K562 (cell line): ENCODE results near the gene NINL. TPM values are rescaled to one million over a fixed set of nuclear protein-coding genes. Genes with fewer than 3 reads are reported as not detected.

Experiments used
- ATAC-seq: fragments of 200-7000 bp; cut with Tn5 transposase; 3 replicates; pipeline ENCODE4 v1.9.1; 2020; ENCODE audit warnings: moderate library complexity
- BruUV-seq: library from RNA; stranded (reverse); fragments of 400-500 nt; replicated peaks from 2 replicates; lab custom pipeline; 2021; lab: Mats Ljungman, UMichigan
- CTCF ChIA-PET: fragments of 300-600 bp; formaldehyde crosslinking; extraction: SDS; loops from one replicate; lab custom pipeline; 2021; ENCODE audit warnings: low intra/inter-chr PET ratio; lab: Yijun Ruan, JAX
- POLR2A ChIA-PET: fragments of 300-600, 350-650 bp; sonication (Branson Sonifier 250); formaldehyde crosslinking; extraction: SDS; loops from one replicate; lab custom pipeline; 2021; ENCODE audit warnings: antibody characterized with exemption, inconsistent platforms; lab: Yijun Ruan, JAX
- DNase-seq, 4 experiments: peaks; one replicate each; pipeline versions ENCODE4 v3.0.0 to v3.0.0-alpha.2; 2011 to 2018; ENCODE audit warnings: low spot score in 3 of 4, mixed read lengths in 3 of 4; ENCODE audit errors: extremely low read depth in 1 of 4
- FAIRE-seq: peaks from 2 replicates; lab custom pipeline; 2011; peaks lifted over from hg19 to GRCh38; lab: Jason Lieb, UNC
- H2AFZ ChIP-seq: 2 replicates; pipeline ENCODE4 v1.6.0; 2011; ENCODE audit warnings: low read depth, low read length, control low read depth, inconsistent platforms
- H3K27ac ChIP-seq: fragments of 200-600 bp; 3 replicates; pipeline ENCODE4 v1.8.0; 2011; ENCODE audit warnings: low read depth, mild to moderate bottlenecking, control low read depth, inconsistent platforms, low read length, moderate library complexity, mixed read lengths; ENCODE audit errors: extremely low read depth
- H3K27me3 ChIP-seq, 2 experiments: fragments of 300-600 bp in 1 of 2; 2 replicates in 1 of 2; 3 replicates in 1 of 2; pipeline versions ENCODE4 v1.6.0 to v1.8.0; 2011; ENCODE audit warnings: inconsistent platforms in 2 of 2, low read length in 2 of 2, mild to moderate bottlenecking in 1 of 2, mixed read lengths in 1 of 2, moderate library complexity in 1 of 2; ENCODE audit not compliant: control insufficient read depth in 2 of 2, insufficient read depth in 2 of 2
- H3K36me3 ChIP-seq: fragments of 300-600 bp; 3 replicates; pipeline ENCODE4 v1.8.0; 2011; ENCODE audit warnings: mild to moderate bottlenecking, low read length, inconsistent platforms; ENCODE audit not compliant: control insufficient read depth, insufficient read depth
- H3K4me1 ChIP-seq, 2 experiments: fragments of 200-600 bp in 1 of 2; replicated peaks in 1 of 2; 2 replicates in 1 of 2; 3 replicates in 1 of 2; pipeline versions ENCODE4 v1.5.1 to v1.8.0; 2011; ENCODE audit warnings: inconsistent platforms in 2 of 2, low read length in 2 of 2, mild to moderate bottlenecking in 1 of 2, mixed read lengths in 1 of 2, moderate library complexity in 1 of 2; ENCODE audit not compliant: control insufficient read depth in 2 of 2, insufficient read depth in 2 of 2
- H3K4me2 ChIP-seq: 2 replicates; pipeline ENCODE4 v1.6.1; 2011; ENCODE audit warnings: low read length, control low read depth, inconsistent platforms, mixed read lengths; ENCODE audit not compliant: insufficient read depth
- H3K4me3 ChIP-seq: fragments of 200-600 bp; sonication (generic), shearing (Covaris generic); 2 replicates; pipeline ENCODE4 v1.5.1; 2016; ENCODE audit warnings: control low read depth, inconsistent platforms
- H3K79me2 ChIP-seq: fragments of 200-600 bp; 3 replicates; pipeline ENCODE4 v1.8.0; 2011; ENCODE audit warnings: low read length, inconsistent platforms; ENCODE audit not compliant: control insufficient read depth, insufficient read depth
- H3K9ac ChIP-seq, 2 experiments: 2 replicates each; pipeline versions ENCODE4 v1.6.0 to v1.6.1; 2011; ENCODE audit warnings: low read depth in 2 of 2, low read length in 2 of 2, control low read depth in 1 of 2, inconsistent platforms in 1 of 2, mild to moderate bottlenecking in 1 of 2, mixed read lengths in 1 of 2; ENCODE audit not compliant: insufficient read depth in 1 of 2
- H3K9me1 ChIP-seq: one replicate; pipeline ENCODE4 v1.6.0; 2011; ENCODE audit warnings: inconsistent platforms, mild to moderate bottlenecking, low read length, moderate library complexity; ENCODE audit not compliant: control insufficient read depth, insufficient read depth
- H3K9me3 ChIP-seq: replicated peaks from 2 replicates; pipeline ENCODE4 v1.5.1; 2011; ENCODE audit warnings: low read depth, low read length, inconsistent platforms; ENCODE audit not compliant: control insufficient read depth, insufficient read depth
- H4K20me1 ChIP-seq: replicated peaks from 2 replicates; pipeline ENCODE4 v1.6.1; 2011; ENCODE audit warnings: low read length, inconsistent platforms, mixed read lengths; ENCODE audit not compliant: control insufficient read depth, insufficient read depth
- GABPB1 ChIP-seq: sonication (generic); formaldehyde crosslinking; IDR thresholded peaks from 2 replicates; pipeline ENCODE4 v1.8.0; 2022; ENCODE audit warnings: mild to moderate bottlenecking, missing genetic modification reagents
- MLX ChIP-seq, 2 experiments: fragments of 450-650 bp in 1 of 2; sonication (generic) in 1 of 2; formaldehyde crosslinking; conservative IDR thresholded peaks; 2 replicates each; pipeline versions ENCODE4 v1.4.0 to v1.8.1; 2020 to 2022; ENCODE audit warnings: mild to moderate bottlenecking in 1 of 2, missing genetic modification reagents in 1 of 2
- NCOA1 ChIP-seq: fragments of 450-650 bp; IDR thresholded peaks from 2 replicates; pipeline ENCODE4 v1.6.1; 2016; ENCODE audit warnings: low read depth
- NELFE ChIP-seq: IDR thresholded peaks from 2 replicates; pipeline ENCODE4 v1.6.1; 2011; ENCODE audit warnings: mild to moderate bottlenecking; ENCODE audit not compliant: insufficient read depth, insufficient read length
- RBM15 ChIP-seq: fragments of 200-400 bp; formaldehyde crosslinking; IDR thresholded peaks from 2 replicates; pipeline ENCODE4 v1.6.1; 2018; ENCODE audit warnings: mild to moderate bottlenecking, low read length, moderate library complexity; ENCODE audit not compliant: insufficient read depth
- SIN3B ChIP-seq: fragments of 450-650 bp; IDR thresholded peaks from 2 replicates; pipeline ENCODE4 v1.6.1; 2017; ENCODE audit warnings: low read depth, mild to moderate bottlenecking, moderate library complexity
- SMC3 ChIP-seq: conservative IDR thresholded peaks from 2 replicates; pipeline ENCODE4 v1.6.1; 2011; ENCODE audit warnings: low read depth, low read length, improper control_type of control experiment; ENCODE audit not compliant: insufficient read depth
- TFAP4 ChIP-seq: sonication (generic); formaldehyde crosslinking; IDR thresholded peaks from 2 replicates; pipeline ENCODE4 v1.8.0; 2022; ENCODE audit warnings: missing genetic modification reagents, mild to moderate bottlenecking, moderate library complexity, borderline replicate concordance
- WHSC1 ChIP-seq: IDR thresholded peaks from one replicate; pipeline ENCODE4 v1.6.1; 2012; ENCODE audit warnings: low read length, control low read depth, inconsistent platforms
- ZNF384 ChIP-seq: IDR thresholded peaks from 2 replicates; pipeline ENCODE4 v1.6.1; 2012; ENCODE audit warnings: low read depth, low read length, improper control_type of control experiment
- WGBS: fragments of 100-300 bp; shearing (Covaris generic); methylation state at CpG from one replicate; pipeline ENCODE4 v1.1.6; 2016; ENCODE audit warnings: low coverage, mixed read lengths; ENCODE audit not compliant: insufficient coverage; ENCODE audit errors: missing lambda C conversion rate; 5-methylcytosine and 5-hydroxymethylcytosine counted together
- in situ Hi-C: fragments of 300-500 bp; cut with MboI; formaldehyde crosslinking; loops from 4 replicates; pipeline ENCODE4 v1.15.0; 2018; ENCODE audit warnings: inconsistent platforms, mixed read lengths
- intact Hi-C: fragments of 100-400 bp; cut with micrococcal nuclease; formaldehyde crosslinking; loops from 2 replicates; pipeline ENCODE4 v1.14.2; 2022
- polyA plus RNA-seq, 8 experiments: library from polyadenylated mRNA; depleted of rRNA in 4 of 8; stranded (reverse) in 5 of 8; unstranded in 3 of 8; fragments of >200 nt; fragmentation: Nextera tagmentation in 2 of 8; fragmentation: Illumina TruSeq in 1 of 8; extraction: Ambion mirVana in 2 of 8; extraction: Trizol in 1 of 8; gene quantifications; 2 replicates each; pipeline versions ENCODE4 v1.2.1 to v1.2.3, GENCODE V29; 2011 to 2014; ENCODE audit warnings: inconsistent platforms in 1 of 8, missing spikeins in 1 of 8
- total RNA-seq, 7 experiments: library from RNA; depleted of rRNA in 6 of 7; stranded (reverse); fragments of >200 nt in 6 of 7; fragmentation: Illumina TruSeq in 2 of 7; extraction: Trizol in 2 of 7; gene quantifications; 2 replicates each; pipeline versions ENCODE4 v1.2.1 to v1.2.3, GENCODE V29; 2011 to 2021; ENCODE audit warnings: low replicate concordance in 1 of 7

Gene NINL
- total and polyA plus RNA-seq, 9 of the 15 experiments (the other 6 are each of a cell fraction or from before 2014, with no cell fraction given) = 0.03 to 0.22 (median 0.05) TPM; not detected in 5

GRCh38 chr20:25491446-25492038 is 93.8 kb downstream of the NINL start:
- Histone ChIP-seq H3K9me1 (no peaks in the 10 kb centered on the region), H3K9ac (no peak overlapping the region), H3K79me2 (no peaks in the 10 kb centered on the region), H3K4me2 (no peak overlapping the region), H2AFZ (no peak overlapping the region), H4K20me1 (no peaks in the 10 kb centered on the region), H3K27me3 (peaks cover 0 to 55% of the 10 kb centered on the region in 2 experiments; a peak in 4 of 5 replicates), H3K4me1 (0 out of 5 replicates have a peak, but pooled peaks cover 0 to 3% of the 10 kb centered on the region in 2 experiments), H3K27ac (no peak overlapping the region), H3K36me3 (no peaks in the 10 kb centered on the region), H3K9me3 (no peaks in the 10 kb centered on the region), H3K4me3 (no peak overlapping the region)
- ATAC-seq = no peak
- ChIA-PET CTCF (no interaction called here), POLR2A (interaction anchor here (0.5 to 0.7 kb wide), 2 partner anchors 205 to 314 kb away, joined by 3 to 4 read pairs; partner anchors contain the start of gene ZNF337)
- TF ChIP-seq SIN3B (no peak), GABPB1 (CRISPR knock-in tag) (no peak), MLX (CRISPR knock-in tag; conservative IDR thresholded peaks at IDR 0.05) (no peak), RBM15 (no peak), ZNF384 (no peak), TFAP4 (CRISPR knock-in tag) (no peak), NELFE (no peak), WHSC1 (no peak), NCOA1 (no peak), SMC3 (no peak)
- no peak for DNase-seq
- WGBS = 3% methylated on average over 7 of the region's 12 CpGs
- no peak for FAIRE-seq
- in situ Hi-C loops (no loop called here), intact Hi-C loops (no loop called here)
- no TSS peak for BruUV-seq
